Activated naive CD4-positive, alpha-beta T cell treated with anti-CD3 and anti-CD28 coated beads, Interleukin-2, amount 50 U/mL, for 72 hours (primary cell): Measurements from ENCODE around the gene MEIOSIN. TPM values are rescaled to one million over a fixed set of nuclear protein-coding genes. Genes with fewer than 3 reads are reported as not detected.

ENCODE experiments used
- ATAC-seq, 2 donors: fragments of 150-1000 bp; cut with Tn5 transposase; 2 replicates each; pipeline ENCODE4 v1.10.0; 2021; ENCODE audit warnings: mild to moderate bottlenecking in 2 of 2, moderate library complexity in 2 of 2
- DNase-seq, 2 donors: peaks; one replicate each; pipeline ENCODE4 v3.0.0; 2021 to 2022; ENCODE audit warnings: low spot score in 2 of 2
- H3K27ac Mint-ChIP-seq, 2 donors: one replicate each; pipeline ENCODE4 v1.8.0; 2022; ENCODE audit warnings: mild to moderate bottlenecking in 2 of 2, mixed read lengths in 2 of 2
- H3K36me3 Mint-ChIP-seq, 2 donors: one replicate each; pipeline ENCODE4 v1.8.0; 2022; ENCODE audit warnings: mixed read lengths in 2 of 2
- H3K9me3 Mint-ChIP-seq, 2 donors: one replicate each; pipeline ENCODE4 v1.8.0; 2022; ENCODE audit warnings: mixed read lengths in 2 of 2
- total RNA-seq, 2 donors: library from RNA; stranded (reverse); gene quantifications; one replicate each; pipeline ENCODE4 v1.2.3, GENCODE V29; 2022

The MEIOSIN gene
- total RNA-seq, 2 donors from 2014 or later = 0.48 TPM; not detected in 1

GRCh38 chr19:45769821-45770191 is 36.6 kb downstream of the MEIOSIN start:
- H3K27ac Mint-ChIP-seq = peak overlapping the region; percentile 68 to 79
- peak in 1 of 2 donors; percentile 65 for DNase-seq

GRCh38 chr19:45770192-45771101 is 37.2 kb downstream of the MEIOSIN start:
- Mint-ChIP-seq H3K9me3 (no peaks in the 10 kb centered on the region), H3K36me3 (no peaks in the 10 kb centered on the region), H3K27ac (no peak overlapping the region)

More at GRCh38 chr19:45769821-45770191, 36.6 kb downstream of the MEIOSIN start:
- Mint-ChIP-seq H3K9me3 (no peaks in the 10 kb centered on the region), H3K36me3 (no peaks in the 10 kb centered on the region)
- ATAC-seq = peak; percentile 15 to 35

GRCh38 chr19:45771311-45771933 is 38.2 kb downstream of the MEIOSIN start:
- ATAC-seq = no peak
- Mint-ChIP-seq H3K27ac (no peak overlapping the region), H3K36me3 (no peaks in the 10 kb centered on the region), H3K9me3 (no peaks in the 10 kb centered on the region)
- no peak for DNase-seq

More at GRCh38 chr19:45770192-45771101, 37.2 kb downstream of the MEIOSIN start:
- ATAC-seq = peak; percentile 72 to 75
- DNase-seq = peak; percentile 86 to 94

GRCh38 chr19:45772130-45772840 is 39.0 kb downstream of the MEIOSIN start:
- Mint-ChIP-seq H3K9me3 (no peaks in the 10 kb centered on the region), H3K36me3 (peaks cover 0 to 7% of the 10 kb centered on the region in 2 donors), H3K27ac (no peak overlapping the region)
- ATAC-seq = no peak
- DNase-seq = no peak

- Mint-ChIP-seq H3K36me3 (peaks cover 0 to 8% of the 10 kb centered on the region in 2 donors), H3K27ac (no peak overlapping the region), H3K9me3 (no peaks in the 10 kb centered on the region)
- ATAC-seq (no peak), DNase-seq (no peak)
Observed at GRCh38 chr19:45772912-45773311, 39.7 kb downstream of the MEIOSIN start.

GRCh38 chr19:45773384-45773783 is 40.1 kb downstream of the MEIOSIN start:
- H3K9me3 Mint-ChIP-seq = no peaks in the 10 kb centered on the region
- H3K27ac Mint-ChIP-seq = no peak overlapping the region
- ATAC-seq (no peak), DNase-seq (no peak)
- peaks cover 0 to 8% of the 10 kb centered on the region in 2 donors for H3K36me3 Mint-ChIP-seq

- H3K9me3 Mint-ChIP-seq = no peaks in the 10 kb centered on the region
- peaks cover 6 to 8% of the 10 kb centered on the region in 2 donors for H3K36me3 Mint-ChIP-seq
- no peak overlapping the region for H3K27ac Mint-ChIP-seq
- DNase-seq (no peak), ATAC-seq (no peak)
Observed at GRCh38 chr19:45774765-45775164, 41.5 kb downstream of the MEIOSIN start.

GRCh38 chr19:45777395-45777961 is 44.2 kb downstream of the MEIOSIN start:
- no peak overlapping the region for H3K27ac Mint-ChIP-seq
- no peaks in the 10 kb centered on the region for H3K9me3 Mint-ChIP-seq
- DNase-seq = no peak
- peaks cover 6 to 8% of the 10 kb centered on the region in 2 donors for H3K36me3 Mint-ChIP-seq
- ATAC-seq = no peak

GRCh38 chr19:45778010-45778661 is 44.9 kb downstream of the MEIOSIN start:
- ATAC-seq = no peak
- Mint-ChIP-seq H3K9me3 (no peaks in the 10 kb centered on the region), H3K36me3 (peaks cover 6 to 8% of the 10 kb centered on the region in 2 donors), H3K27ac (no peak overlapping the region)
- DNase-seq = no peak

- ATAC-seq (peak; percentile 80 to 96), DNase-seq (peak in 1 of 2 donors; percentile 97)
- Mint-ChIP-seq H3K27ac (peak overlapping the region in 1 of 2 donors; percentile 46), H3K36me3 (peaks cover 6 to 8% of the 10 kb centered on the region in 2 donors), H3K9me3 (no peaks in the 10 kb centered on the region)
Observed at GRCh38 chr19:45779231-45780145, 46.2 kb downstream of the MEIOSIN start.

- no peak for ATAC-seq
- Mint-ChIP-seq H3K27ac (peak overlapping the region in 1 of 2 donors; percentile 46), H3K36me3 (peaks cover 6 to 8% of the 10 kb centered on the region in 2 donors), H3K9me3 (no peaks in the 10 kb centered on the region)
- DNase-seq = no peak
Observed at GRCh38 chr19:45780146-45780447, 46.9 kb downstream of the MEIOSIN start.

GRCh38 chr19:45780448-45781213 is 47.4 kb downstream of the MEIOSIN start:
- ATAC-seq (no peak), DNase-seq (no peak)
- Mint-ChIP-seq H3K36me3 (peaks cover 6 to 8% of the 10 kb centered on the region in 2 donors), H3K9me3 (no peaks in the 10 kb centered on the region), H3K27ac (peak overlapping the region in 1 of 2 donors; percentile 46)

GRCh38 chr19:45781214-45782161 is 48.2 kb downstream of the MEIOSIN start:
- no peak overlapping the region for H3K27ac Mint-ChIP-seq
- ATAC-seq (no peak), DNase-seq (no peak)
- no peaks in the 10 kb centered on the region for H3K9me3 Mint-ChIP-seq
- H3K36me3 Mint-ChIP-seq = peaks cover 6 to 8% of the 10 kb centered on the region in 2 donors

GRCh38 chr19:45782162-45782691 is 49.0 kb downstream of the MEIOSIN start, which contains the start of gene DMPK:
TSS of gene DMPK (minus strand) at chr19:45782490. CDS start at chr19:45782352, 138 bp downstream.
- Mint-ChIP-seq H3K36me3 (peaks cover 1 to 6% of the 10 kb centered on the region in 2 donors), H3K27ac (no peak within 1 kb of the TSS), H3K9me3 (no peaks in the 10 kb centered on the region)
- DNase-seq (no peak), ATAC-seq (no peak)
